GM12874 (cell line): ENCODE data around the gene HIF3A.

Experiments used
- TF ChIP-seq, protein P1 (sequence below): IDR thresholded peaks from 2 replicates; pipeline ENCODE4 v1.5.1; 2011; ENCODE audit warnings: low read depth, mild to moderate bottlenecking, control low read depth, low read length, moderate library complexity; ENCODE audit not compliant: insufficient read depth

Gene HIF3A

GRCh38 chr19:46381756-46382345, 85.0 kb downstream of the HIF3A start:
- TF ChIP-seq, protein P1, sequence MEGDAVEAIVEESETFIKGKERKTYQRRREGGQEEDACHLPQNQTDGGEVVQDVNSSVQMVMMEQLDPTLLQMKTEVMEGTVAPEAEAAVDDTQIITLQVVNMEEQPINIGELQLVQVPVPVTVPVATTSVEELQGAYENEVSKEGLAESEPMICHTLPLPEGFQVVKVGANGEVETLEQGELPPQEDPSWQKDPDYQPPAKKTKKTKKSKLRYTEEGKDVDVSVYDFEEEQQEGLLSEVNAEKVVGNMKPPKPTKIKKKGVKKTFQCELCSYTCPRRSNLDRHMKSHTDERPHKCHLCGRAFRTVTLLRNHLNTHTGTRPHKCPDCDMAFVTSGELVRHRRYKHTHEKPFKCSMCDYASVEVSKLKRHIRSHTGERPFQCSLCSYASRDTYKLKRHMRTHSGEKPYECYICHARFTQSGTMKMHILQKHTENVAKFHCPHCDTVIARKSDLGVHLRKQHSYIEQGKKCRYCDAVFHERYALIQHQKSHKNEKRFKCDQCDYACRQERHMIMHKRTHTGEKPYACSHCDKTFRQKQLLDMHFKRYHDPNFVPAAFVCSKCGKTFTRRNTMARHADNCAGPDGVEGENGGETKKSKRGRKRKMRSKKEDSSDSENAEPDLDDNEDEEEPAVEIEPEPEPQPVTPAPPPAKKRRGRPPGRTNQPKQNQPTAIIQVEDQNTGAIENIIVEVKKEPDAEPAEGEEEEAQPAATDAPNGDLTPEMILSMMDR: no peak

DNA sequence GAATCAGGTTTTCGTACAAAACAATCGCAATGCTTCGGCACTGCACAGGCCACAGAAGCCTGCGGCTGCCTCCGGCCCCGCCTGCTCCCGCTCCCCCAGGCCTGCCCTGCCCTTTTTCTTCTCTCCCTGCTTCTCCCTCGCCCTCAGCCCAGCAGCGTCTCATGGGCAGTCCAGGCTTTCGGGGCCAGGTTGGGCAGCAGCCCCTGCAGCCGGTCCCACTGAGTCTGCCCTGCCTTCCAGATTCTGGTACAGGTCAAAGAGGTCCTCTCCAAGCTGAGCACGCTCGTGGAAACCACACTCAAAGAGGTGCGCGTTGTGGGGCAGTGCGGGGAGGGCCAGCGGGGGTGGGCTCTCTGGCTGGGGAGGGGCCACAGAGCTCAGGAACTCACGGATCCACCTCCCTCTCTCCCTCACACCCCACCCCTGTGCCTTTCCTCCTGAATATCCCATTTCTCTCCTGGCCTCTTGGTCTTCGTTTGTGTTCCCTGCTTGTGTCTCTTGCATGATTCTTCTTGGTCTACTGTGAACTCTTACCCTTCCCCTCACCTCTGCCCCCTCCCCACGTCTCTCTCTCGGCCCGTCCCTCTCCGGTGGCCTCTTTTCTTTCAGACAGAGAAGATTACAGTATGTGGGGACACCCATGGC, 86.5 kb downstream of the HIF3A start:
- TF ChIP-seq, protein P1: no peak

DNA sequence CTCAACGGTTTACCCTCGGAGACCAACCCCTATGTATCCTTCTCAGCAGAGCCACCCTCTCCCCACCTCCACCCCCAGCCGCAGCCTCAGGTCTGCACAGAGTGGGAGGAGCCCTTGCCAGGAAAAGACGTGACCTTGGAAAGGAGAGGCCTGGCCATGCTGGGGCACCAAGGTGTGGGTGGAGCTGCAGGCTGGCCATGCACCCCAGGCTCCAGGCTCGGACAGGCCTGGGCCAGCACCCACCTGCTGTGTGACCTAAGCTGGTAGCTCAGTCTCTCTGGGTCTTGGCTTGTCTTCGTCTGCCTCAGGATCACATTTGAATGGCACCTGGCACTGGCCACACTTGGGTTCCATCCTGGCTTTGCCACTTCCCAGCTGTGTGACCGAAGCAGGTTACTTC, 87.0 kb downstream of the HIF3A start:
- TF ChIP-seq, protein P1: no peak

GRCh38 chr19:46384396-46384795, 87.6 kb downstream of the HIF3A start:
- TF ChIP-seq, protein P1: no peak

DNA sequence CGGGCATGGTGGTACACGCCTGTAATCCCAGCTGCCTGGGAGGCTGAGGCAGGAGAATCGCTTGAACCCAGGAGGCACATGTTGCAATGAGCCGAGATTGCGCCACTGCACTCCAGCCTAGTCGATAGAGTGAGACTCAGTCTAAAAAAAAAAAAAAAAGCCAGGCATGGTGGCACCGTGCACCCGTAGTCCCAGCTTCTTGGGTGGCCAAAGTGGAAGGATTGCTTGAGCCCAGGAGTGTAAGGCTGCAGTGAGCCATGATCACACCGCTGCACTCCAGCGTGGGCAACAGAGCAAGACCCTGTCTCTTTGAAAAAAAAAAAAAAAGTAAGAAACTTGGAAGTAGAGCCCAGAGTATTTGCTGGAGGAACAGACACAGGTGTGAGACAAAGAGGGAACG, 88.8 kb downstream of the HIF3A start:
- TF ChIP-seq, protein P1: no peak

- TF ChIP-seq, protein P1: no peak
Observed at GRCh38 chr19:46386151-46386550, 89.3 kb downstream of the HIF3A start.

DNA sequence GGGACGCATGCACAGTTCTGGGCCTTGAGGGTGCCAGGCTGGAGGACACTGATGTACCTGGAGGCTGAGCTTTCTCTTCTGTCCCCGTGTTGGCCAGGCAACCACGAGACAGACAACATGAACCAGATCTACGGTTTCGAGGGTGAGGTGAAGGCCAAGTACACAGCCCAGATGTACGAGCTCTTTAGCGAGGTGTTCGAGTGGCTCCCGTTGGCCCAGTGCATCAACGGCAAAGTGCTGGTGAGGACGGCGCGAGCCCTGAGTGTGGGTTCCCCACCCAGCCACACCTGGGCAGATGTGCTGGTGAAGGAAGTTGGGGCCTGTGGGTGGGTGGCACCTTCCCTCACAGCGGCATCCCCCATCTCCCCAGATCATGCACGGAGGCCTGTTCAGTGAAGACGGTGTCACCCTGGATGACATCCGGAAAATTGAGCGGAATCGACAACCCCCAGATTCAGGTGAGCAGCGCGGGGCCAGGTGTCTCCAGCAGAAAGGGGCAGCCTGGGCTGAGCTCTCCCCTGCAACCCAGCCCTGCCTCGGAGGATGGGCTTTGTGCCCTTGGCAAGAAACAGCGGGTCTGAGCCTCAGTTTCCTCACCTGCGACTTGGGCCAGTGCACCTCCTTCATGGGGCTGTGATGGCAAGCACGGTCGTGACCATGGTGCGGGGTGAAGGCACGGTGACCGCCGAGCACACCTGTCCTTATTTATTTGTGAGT, 90.3 kb downstream of the HIF3A start:
- TF ChIP-seq, protein P1: no peak
